ENCODE results near the gene TRAPPC3L. TPM values are rescaled to one million over a fixed set of nuclear protein-coding genes. Genes with fewer than 3 reads are reported as not detected.
A peak's percentile ranks its signal among the peaks of the same experiment; 100 is the strongest.

The TRAPPC3L gene
- total RNA-seq, 3 donors from 2014 or later, result 0.80 TPM; not detected in 2

DNA sequence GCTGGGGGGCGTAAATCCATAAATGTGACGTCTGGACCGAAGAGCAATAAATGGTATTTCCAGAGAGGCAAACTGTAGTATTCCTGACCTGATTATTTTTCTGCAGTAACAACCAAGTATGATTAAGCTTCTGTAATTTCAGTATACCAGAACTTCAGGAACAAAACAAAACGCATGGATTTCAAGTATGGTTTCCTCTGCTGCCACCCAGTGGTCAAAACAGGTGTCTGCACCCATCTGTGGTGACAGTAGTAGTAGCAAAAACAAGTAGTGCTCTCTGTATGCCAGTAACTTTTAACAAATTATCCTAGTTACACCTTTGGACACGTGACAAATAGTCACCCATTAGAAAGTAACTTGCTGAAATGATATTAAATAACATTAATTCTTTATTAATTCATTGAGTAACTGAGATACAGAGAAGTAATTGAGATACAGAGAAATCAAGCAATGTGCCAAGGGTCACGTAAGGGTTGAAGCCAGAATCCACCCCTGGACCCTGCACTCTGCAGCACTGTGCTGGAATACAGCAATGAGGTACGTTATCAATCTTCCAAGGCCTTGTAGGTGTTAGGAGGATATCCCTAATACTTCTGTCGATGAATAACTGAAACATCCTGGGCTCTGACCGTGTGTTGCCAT is 16.0 kb upstream of the TRAPPC3L start:
- TF ChIP-seq, protein P1, sequence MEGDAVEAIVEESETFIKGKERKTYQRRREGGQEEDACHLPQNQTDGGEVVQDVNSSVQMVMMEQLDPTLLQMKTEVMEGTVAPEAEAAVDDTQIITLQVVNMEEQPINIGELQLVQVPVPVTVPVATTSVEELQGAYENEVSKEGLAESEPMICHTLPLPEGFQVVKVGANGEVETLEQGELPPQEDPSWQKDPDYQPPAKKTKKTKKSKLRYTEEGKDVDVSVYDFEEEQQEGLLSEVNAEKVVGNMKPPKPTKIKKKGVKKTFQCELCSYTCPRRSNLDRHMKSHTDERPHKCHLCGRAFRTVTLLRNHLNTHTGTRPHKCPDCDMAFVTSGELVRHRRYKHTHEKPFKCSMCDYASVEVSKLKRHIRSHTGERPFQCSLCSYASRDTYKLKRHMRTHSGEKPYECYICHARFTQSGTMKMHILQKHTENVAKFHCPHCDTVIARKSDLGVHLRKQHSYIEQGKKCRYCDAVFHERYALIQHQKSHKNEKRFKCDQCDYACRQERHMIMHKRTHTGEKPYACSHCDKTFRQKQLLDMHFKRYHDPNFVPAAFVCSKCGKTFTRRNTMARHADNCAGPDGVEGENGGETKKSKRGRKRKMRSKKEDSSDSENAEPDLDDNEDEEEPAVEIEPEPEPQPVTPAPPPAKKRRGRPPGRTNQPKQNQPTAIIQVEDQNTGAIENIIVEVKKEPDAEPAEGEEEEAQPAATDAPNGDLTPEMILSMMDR (IDR thresholded peaks at IDR 0.05), result peak; percentile 75 to 90 (median 80)
- TF ChIP-seq POLR2AphosphoS5 (IDR thresholded peaks at IDR 0.05), result no peak
- Histone ChIP-seq H3K9me3 (no peaks in the 10 kb centered on the region), H3K27ac (no peak overlapping the region), H3K4me3 (peak overlapping the region in 2 of 3 donors; percentile 25 to 42), H3K27me3 (no peaks in the 10 kb centered on the region), H3K36me3 (no peaks in the 10 kb centered on the region), H3K4me1 (no peaks in the 10 kb centered on the region)
- intact Hi-C loops (cut with DNase I; ENCODE audit: low total_unique reads), result no loop called here
- DNase-seq (ENCODE audit: low spot score in 2 of 2), result peak; percentile 65 to 76

DNA sequence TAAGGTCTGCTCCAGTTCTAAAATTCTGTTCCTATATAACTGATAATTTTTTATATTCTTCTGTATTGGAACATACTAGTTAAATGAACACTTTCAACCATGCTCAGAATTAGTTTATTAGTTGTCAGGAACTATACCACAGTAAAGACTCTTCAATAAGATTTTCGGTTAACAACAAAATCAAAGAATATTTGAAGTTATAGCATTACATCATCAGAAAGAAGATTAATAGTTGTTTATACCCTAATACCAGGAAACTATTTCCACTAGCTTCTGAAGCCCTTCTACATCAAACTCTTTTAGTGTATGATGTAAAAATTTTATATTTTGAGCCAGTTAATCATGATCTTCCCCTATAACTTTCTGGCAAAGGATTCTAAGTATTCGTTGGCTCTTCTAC is 14.6 kb upstream of the TRAPPC3L start:
- no peak for DNase-seq (ENCODE audit: low spot score in 2 of 2)
- Histone ChIP-seq H3K4me1 (no peaks in the 10 kb centered on the region), H3K27ac (no peak overlapping the region), H3K4me3 (no peak overlapping the region), H3K27me3 (no peaks in the 10 kb centered on the region), H3K36me3 (no peaks in the 10 kb centered on the region), H3K9me3 (no peaks in the 10 kb centered on the region)
- TF ChIP-seq POLR2AphosphoS5 (IDR thresholded peaks at IDR 0.05) (no peak), POLR2A (IDR thresholded peaks at IDR 0.05) (no peak)
- TF ChIP-seq, protein P1 (IDR thresholded peaks at IDR 0.05), result no peak
- intact Hi-C loops (cut with DNase I; ENCODE audit: low total_unique reads), result no loop called here

DNA sequence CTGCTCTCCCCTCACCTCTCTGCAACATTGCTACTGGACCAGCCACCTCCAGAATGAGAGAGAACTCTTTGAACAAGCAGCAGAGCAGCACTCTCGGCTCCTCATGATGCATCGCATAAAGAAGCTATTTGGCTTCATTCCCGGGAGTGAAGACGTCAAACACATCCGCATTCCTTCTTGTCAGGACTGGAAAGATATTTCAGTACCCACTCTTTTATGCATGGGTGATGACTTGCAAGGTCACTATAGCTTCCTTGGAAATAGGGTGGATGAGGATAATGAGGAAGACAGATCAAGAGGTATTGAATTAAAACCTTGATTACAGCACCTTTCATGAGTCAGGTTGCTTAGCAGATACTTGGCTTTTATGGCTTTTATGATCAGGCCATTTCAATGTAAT is 12.4 kb upstream of the TRAPPC3L start:
- intact Hi-C loops (cut with DNase I; ENCODE audit: low total_unique reads), result no loop called here

DNA sequence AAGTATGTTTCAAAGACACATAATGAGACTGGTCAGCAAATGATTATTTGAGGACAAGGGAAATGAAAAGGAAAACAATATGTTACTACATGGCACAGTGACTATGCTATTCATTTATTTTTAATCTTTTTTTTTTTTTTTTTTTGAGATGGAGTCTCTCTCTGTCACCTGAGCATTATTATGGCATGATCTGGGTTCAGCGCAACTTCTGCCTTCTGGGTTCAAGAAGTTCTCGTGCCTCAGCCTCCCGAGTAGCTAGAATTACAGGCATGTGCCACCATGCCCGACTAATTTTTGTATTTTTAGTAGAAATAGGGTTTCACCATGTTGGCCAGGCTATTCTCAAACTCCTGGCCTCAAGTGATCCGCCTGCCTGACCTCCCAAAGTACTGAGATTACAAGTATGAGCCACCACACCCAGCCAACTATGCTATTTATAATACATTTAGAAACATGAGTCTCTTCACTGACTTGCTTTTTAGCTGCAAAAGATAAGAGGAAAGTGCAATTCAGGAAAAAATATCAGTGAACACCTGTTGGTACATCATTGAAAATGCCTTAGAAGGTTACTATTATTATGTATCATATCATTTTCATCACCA is 11.4 kb upstream of the TRAPPC3L start:
- Histone ChIP-seq H3K27ac (no peak overlapping the region), H3K4me1 (no peaks in the 10 kb centered on the region), H3K9me3 (no peaks in the 10 kb centered on the region), H3K36me3 (no peaks in the 10 kb centered on the region), H3K27me3 (no peaks in the 10 kb centered on the region), H3K4me3 (no peak overlapping the region)
- TF ChIP-seq POLR2AphosphoS5 (IDR thresholded peaks at IDR 0.05) (no peak), POLR2A (IDR thresholded peaks at IDR 0.05) (no peak)
- TF ChIP-seq, protein P1 (IDR thresholded peaks at IDR 0.05), result no peak
- intact Hi-C loops (cut with DNase I; ENCODE audit: low total_unique reads), result no loop called here
- no peak for DNase-seq (ENCODE audit: low spot score in 2 of 2)

More for the DNA sequence above, 12.4 kb upstream of the TRAPPC3L start:
- Histone ChIP-seq H3K36me3 (no peaks in the 10 kb centered on the region), H3K4me1 (no peaks in the 10 kb centered on the region), H3K27ac (no peak overlapping the region), H3K9me3 (no peaks in the 10 kb centered on the region), H3K4me3 (no peak overlapping the region), H3K27me3 (no peaks in the 10 kb centered on the region)
- TF ChIP-seq POLR2A (IDR thresholded peaks at IDR 0.05) (no peak), POLR2AphosphoS5 (IDR thresholded peaks at IDR 0.05) (no peak)
- TF ChIP-seq, protein P1 (IDR thresholded peaks at IDR 0.05), result no peak
- peak in 1 of 2 donors; percentile 34 for DNase-seq (ENCODE audit: low spot score in 2 of 2)

DNA sequence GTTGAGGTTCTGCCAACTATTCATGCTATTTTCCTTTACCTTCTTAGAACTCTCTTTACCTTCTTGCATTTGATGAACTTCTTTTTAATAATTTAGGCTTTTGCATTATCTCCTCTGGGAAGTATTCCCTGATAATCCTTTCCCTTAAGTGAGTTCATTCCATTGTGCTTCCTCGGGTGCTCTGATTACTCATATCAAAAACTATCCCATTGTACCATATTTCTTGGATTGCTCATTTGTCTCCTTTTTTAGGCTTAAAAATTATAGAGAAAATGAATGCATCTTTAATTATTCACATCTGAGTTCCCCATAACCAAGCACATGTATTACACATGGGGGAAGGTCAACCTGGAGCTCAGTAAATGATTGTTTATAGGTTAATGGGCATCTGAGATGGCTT is 10.6 kb upstream of the TRAPPC3L start:
- Histone ChIP-seq H3K4me1 (no peaks in the 10 kb centered on the region), H3K9me3 (no peaks in the 10 kb centered on the region), H3K27me3 (no peaks in the 10 kb centered on the region), H3K4me3 (no peak overlapping the region), H3K36me3 (no peaks in the 10 kb centered on the region), H3K27ac (no peak overlapping the region)
- intact Hi-C loops (cut with DNase I; ENCODE audit: low total_unique reads), result no loop called here
- no peak for TF ChIP-seq POLR2AphosphoS5 (IDR thresholded peaks at IDR 0.05)
- no peak for TF ChIP-seq POLR2A (IDR thresholded peaks at IDR 0.05)
- TF ChIP-seq, protein P1 (IDR thresholded peaks at IDR 0.05), result no peak
- DNase-seq (ENCODE audit: low spot score in 2 of 2), result no peak

Measured in breast epithelium (tissue), 4 donors.